Subcutaneous adipose tissue (tissue), 4 donors: ENCODE measurements around the gene VTN. TPM values are rescaled to one million over a fixed set of nuclear protein-coding genes. Genes with fewer than 3 reads are reported as not detected.

Experiments
- CTCF ChIP-seq: fragments of 450-650 bp; IDR thresholded peaks from one replicate; pipeline ENCODE4 v1.5.1; 2016; ENCODE audit warnings: low read depth, mild to moderate bottlenecking, control low read depth, antibody characterized with exemption, moderate library complexity
- total RNA-seq, 4 donors: library from RNA; depleted of rRNA; stranded (reverse); fragments of >200 nt; gene quantifications; one replicate each; pipeline ENCODE4 v1.1.0, GENCODE V29; 2016

The VTN gene
- total RNA-seq, 4 donors from 2014 or later, result 0.85 to 2.6 TPM; not detected in 2

- no peak for TF ChIP-seq CTCF
These were observed 2.3 kb upstream of the VTN start for GRCh38 chr17:28372203-28372944.

- no peak for TF ChIP-seq CTCF
These were observed 1.4 kb upstream of the VTN start, which contains the start of gene SARM1 for GRCh38 chr17:28371245-28372202. Gene SARM1 (plus strand): TSS chr17:28371694. CDS start chr17:28372033, 339 bp downstream.

- no peak for TF ChIP-seq CTCF
These were observed 617 bp upstream of the VTN start for GRCh38 chr17:28370744-28371103.

GRCh38 chr17:28369684-28370034 lies 448 bp downstream of the VTN start:
- no peak for TF ChIP-seq CTCF

GRCh38 chr17:28368915-28369683 lies 1.0 kb downstream of the VTN start:
- no peak for TF ChIP-seq CTCF

GRCh38 chr17:28368306-28368831 lies 1.7 kb downstream of the VTN start:
- TF ChIP-seq CTCF, result no peak
